ENCODE data around the gene SRSF10. TPM values are rescaled to one million over a fixed set of nuclear protein-coding genes. Genes with fewer than 3 reads are reported as not detected.

SRSF10 gene
- total and polyA plus RNA-seq, 2 of the 8 experiments (the other 6 are each of a cell fraction or from before 2014, with no cell fraction given), result 155 to 194 TPM

- H3K56ac ChIP-seq (replicated peaks; ENCODE audit: insufficient read length, low read depth, low read length), result no peak overlapping the region
- H2BK12ac ChIP-seq (ENCODE audit: low read depth, low read length), result no peak overlapping the region
- H4K5ac ChIP-seq (ENCODE audit: insufficient read length, low read depth, low read length), result no peak overlapping the region
- CTCF ChIA-PET (ENCODE audit: partially characterized antibody), result interaction anchor here (0.9 to 1.8 kb wide), 3 partner anchors 16 to 42 kb away, joined by 3 to 4 read pairs (median 3); partner anchors contain the start of gene CNR2
- H4K20me1 ChIP-seq (replicated peaks in 1 of 2; ENCODE audit: control insufficient read depth in 1 of 2, insufficient read depth in 2 of 2, low read length in 2 of 2), result no peaks in the 10 kb centered on the region
- H2AFZ ChIP-seq (ENCODE audit: low read length), result no peak overlapping the region
- DNase-seq (ENCODE audit: low read depth in 1 of 2, low spot score in 2 of 2), result no peak
- no peak overlapping the region for H2BK15ac ChIP-seq (ENCODE audit: low read length)
- no peak overlapping the region for H2BK5ac ChIP-seq (ENCODE audit: low read depth, low read length)
- 83% methylated on average over 3 of the region's 3 CpGs; no CpG with 5 or more reads in 1 of the 2 experiments for WGBS, 2 experiments (ENCODE audit: extremely low coverage in 1 of 2, insufficient coverage in 1 of 2, insufficient read length in 1 of 2, insufficient replicate concordance in 2 of 2, low coverage in 1 of 2, low lambda C conversion rate in 2 of 2, missing lambda C conversion rate in 1 of 2)
- H2BK20ac ChIP-seq (ENCODE audit: low read length), result no peak overlapping the region
- H3K79me1 ChIP-seq (ENCODE audit: low read depth, low read length), result no peaks in the 10 kb centered on the region
- H2AK5ac ChIP-seq (ENCODE audit: low read depth, low read length), result no peak overlapping the region
- H4K8ac ChIP-seq (ENCODE audit: extremely low read depth, insufficient read depth, low read length), result no peak overlapping the region
- no peaks in the 10 kb centered on the region for H3K79me2 ChIP-seq (ENCODE audit: control insufficient read depth in 1 of 2, insufficient read depth in 2 of 2, low read length in 2 of 2)
- POLR2A ChIA-PET (ENCODE audit: partially characterized antibody), result interaction anchor here (1.2 to 1.7 kb wide), 2 partner anchors 8 to 27 kb away, joined by 3 to 5 read pairs; partner anchors contain the start of gene SRSF10
- no peak for TF ChIP-seq KDM4A (IDR thresholded peaks at IDR 0.05; ENCODE audit: low read depth, low read length, severe bottlenecking)
- no peak for TF ChIP-seq SUZ12 (IDR thresholded peaks at IDR 0.05; ENCODE audit: low read length)
- TF ChIP-seq E2F6 (IDR thresholded peaks at IDR 0.05), result no peak
- TF ChIP-seq SAP30 (IDR thresholded peaks at IDR 0.05; ENCODE audit: insufficient read depth, insufficient replicate concordance, low read length), result no peak
- H3K4ac ChIP-seq (replicated peaks; ENCODE audit: insufficient read length, low read depth, low read length), result no peak overlapping the region
- H3K9ac ChIP-seq (replicated peaks in 1 of 4; ENCODE audit: extremely low read depth in 1 of 4, low read depth in 3 of 4, low read length in 3 of 4), result no peak overlapping the region
- H3K27me3 ChIP-seq (replicated peaks in 1 of 4; ENCODE audit: control insufficient read depth in 3 of 4, extremely low read depth in 1 of 4, insufficient read depth in 3 of 4, low read length in 3 of 4), result no peaks in the 10 kb centered on the region
- no peak overlapping the region for H3K4me3 ChIP-seq (ENCODE audit: extremely low read depth in 1 of 4, insufficient read depth in 2 of 4, low read depth in 3 of 4, low read length in 4 of 4)
- H3K23ac ChIP-seq (ENCODE audit: insufficient read length), result no peak overlapping the region
- H3K14ac ChIP-seq (ENCODE audit: insufficient read length), result no peak overlapping the region
- no peaks in the 10 kb centered on the region; a peak in 1 of 7 replicates for H3K4me1 ChIP-seq (replicated peaks in 1 of 4; ENCODE audit: control insufficient read depth in 3 of 4, insufficient read depth in 4 of 4, low read length in 3 of 4)
- FAIRE-seq, result no peak
- H4K91ac ChIP-seq (replicated peaks; ENCODE audit: insufficient read length, low read length), result no peak overlapping the region
- no peaks in the 10 kb centered on the region for H3K23me2 ChIP-seq (ENCODE audit: low read depth, low read length)
- H3K18ac ChIP-seq (ENCODE audit: extremely low read depth, low read length), result no peak overlapping the region
- no peak overlapping the region for H3K27ac ChIP-seq (ENCODE audit: low read depth, low read length)
- no peak overlapping the region for H3K4me2 ChIP-seq (ENCODE audit: insufficient read depth in 1 of 2, low read depth in 2 of 2, low read length in 2 of 2)
- no peaks in the 10 kb centered on the region for H3K36me3 ChIP-seq (ENCODE audit: control insufficient read depth in 2 of 4, insufficient read depth in 4 of 4, low read length in 3 of 4)
- H3K9me3 ChIP-seq (ENCODE audit: insufficient read depth in 2 of 2, low read depth in 1 of 2, low read length in 1 of 2), result no peaks in the 10 kb centered on the region
- H2BK120ac ChIP-seq (replicated peaks; ENCODE audit: low read depth, low read length), result no peak overlapping the region
These were observed 27.1 kb downstream of the SRSF10 start for GRCh38 chr1:23953020-23953419.

Measured in H1 (cell line).